Kidney (tissue), 14 donors: ENCODE results near the gene ARHGEF11. TPM values are rescaled to one million over a fixed set of nuclear protein-coding genes. Genes with fewer than 3 reads are reported as not detected.
"Not testable (repeated sequence)": the region's sequence is repeated elsewhere in the genome, so short reads cannot be mapped to it uniquely, and the experiment has no call there.

Source experiments
- DNase-seq, 5 donors: peaks; one replicate each; pipeline ENCODE4 v3.0.0-alpha.2; 2013 to 2020
- FAIRE-seq: peaks from 2 replicates; lab custom pipeline; 2012; peaks lifted over from hg19 to GRCh38; lab: Jason Lieb, UNC
- H3K27ac ChIP-seq, 2 donors: one replicate each; pipeline ENCODE4 v1.7.0; 2013; ENCODE audit warnings: low read depth in 2 of 2, low read length in 2 of 2, inconsistent platforms in 1 of 2
- H3K27me3 ChIP-seq: one replicate; pipeline ENCODE4 v1.7.1; 2013; ENCODE audit warnings: low read length, inconsistent platforms; ENCODE audit not compliant: control insufficient read depth, insufficient read depth
- H3K36me3 ChIP-seq, 3 donors: one replicate each; pipeline versions ENCODE4 v1.7.0 to v1.7.1; 2013; ENCODE audit warnings: low read length in 3 of 3, control low read depth in 1 of 3, inconsistent platforms in 1 of 3; ENCODE audit not compliant: insufficient read depth in 3 of 3, control insufficient read depth in 2 of 3
- H3K4me1 ChIP-seq, 3 donors: one replicate each; pipeline versions ENCODE4 v1.7.0 to v1.7.1; 2013; ENCODE audit warnings: low read length in 3 of 3, inconsistent platforms in 1 of 3, low read depth in 1 of 3; ENCODE audit not compliant: control insufficient read depth in 2 of 3, insufficient read depth in 2 of 3
- H3K4me3 ChIP-seq, 3 donors: one replicate each; pipeline versions ENCODE4 v1.7.0 to v1.8.1; 2013; ENCODE audit warnings: low read length in 3 of 3, control low read depth in 1 of 3, inconsistent platforms in 1 of 3
- H3K9ac ChIP-seq, 3 donors: one replicate each; pipeline versions ENCODE4 v1.7.0 to v1.7.1; 2013; ENCODE audit warnings: low read length in 3 of 3, control low read depth in 1 of 3, inconsistent platforms in 1 of 3
- H3K9me3 ChIP-seq, 3 donors: one replicate each; pipeline versions ENCODE4 v1.7.0 to v1.7.1; 2013; ENCODE audit warnings: low read length in 3 of 3, control low read depth in 1 of 3, inconsistent platforms in 1 of 3; ENCODE audit not compliant: control insufficient read depth in 2 of 3, insufficient read depth in 1 of 3
- intact Hi-C: fragments of 100-400 bp; cut with DNase I; formaldehyde crosslinking; loops from one replicate; pipeline ENCODE4 v1.11.1; 2022
- polyA plus RNA-seq: library from polyadenylated mRNA; stranded (reverse); fragments of 350-450 nt; fragmentation: Illumina TruSeq; extraction: RNeasy Lipid Tissue Mini Kit (QIAGEN cat#74804); gene quantifications from one replicate; pipeline ENCODE4 v1.2.3, GENCODE V29; 2014; ENCODE audit warnings: low read depth, low replicate concordance; ENCODE audit not compliant: insufficient read depth
- total RNA-seq: library from RNA; stranded (reverse); fragmentation: NEBNext Ultra II Directional; extraction: Animal tissue kit (Norgen Biotek cat#: 25700); gene quantifications from one replicate; pipeline ENCODE4 v1.2.1, GENCODE V29; 2021
- TF ChIP-seq, protein P1 (sequence below): IDR thresholded peaks from 3 replicates; pipeline ENCODE4 v1.5.1; 2012; ENCODE audit warnings: mild to moderate bottlenecking, moderate library complexity, borderline replicate concordance; ENCODE audit not compliant: insufficient read depth; ENCODE audit errors: extremely low read depth
- donor health status: control.
- donor health status: control.
- donor health status: control.
- donor health status: control.
- donor health status: control.
- donor health status: DM: yes; HTN: yes; CAD: no.
- donor health status: Normal renal cell carcinoma (clear cell type).

The ARHGEF11 gene
- total and polyA plus RNA-seq, 2 donors from 2014 or later: 8.8 to 36.4 TPM

DNA sequence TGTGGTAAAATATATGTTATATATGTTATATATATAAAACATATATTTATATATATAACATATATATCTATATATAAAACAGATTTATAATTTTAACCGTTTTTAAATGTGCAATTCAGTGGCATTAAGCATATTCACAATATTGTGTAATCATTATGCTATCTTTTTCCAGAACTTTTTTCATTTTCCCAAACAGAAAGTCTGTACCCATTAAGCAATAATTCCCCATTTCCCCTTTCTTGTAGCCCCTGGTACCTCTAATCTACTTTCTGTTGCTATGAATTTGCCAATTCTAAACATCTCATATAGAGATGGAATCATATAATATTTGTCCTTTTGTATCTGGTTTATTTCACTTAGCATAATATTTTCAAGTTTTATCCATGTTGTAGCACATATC is 10.7 kb upstream of the ARHGEF11 start:
- Histone ChIP-seq H3K4me3 (no peak overlapping the region), H3K36me3 (no peaks in the 10 kb centered on the region), H3K4me1 (no peaks in the 10 kb centered on the region), H3K9ac (no peak overlapping the region), H3K9me3 (peaks cover 0 to 10% (median 0%) of the 10 kb centered on the region in 3 donors), H3K27ac (no peak overlapping the region), H3K27me3 (no peaks in the 10 kb centered on the region)
- TF ChIP-seq, protein P1, sequence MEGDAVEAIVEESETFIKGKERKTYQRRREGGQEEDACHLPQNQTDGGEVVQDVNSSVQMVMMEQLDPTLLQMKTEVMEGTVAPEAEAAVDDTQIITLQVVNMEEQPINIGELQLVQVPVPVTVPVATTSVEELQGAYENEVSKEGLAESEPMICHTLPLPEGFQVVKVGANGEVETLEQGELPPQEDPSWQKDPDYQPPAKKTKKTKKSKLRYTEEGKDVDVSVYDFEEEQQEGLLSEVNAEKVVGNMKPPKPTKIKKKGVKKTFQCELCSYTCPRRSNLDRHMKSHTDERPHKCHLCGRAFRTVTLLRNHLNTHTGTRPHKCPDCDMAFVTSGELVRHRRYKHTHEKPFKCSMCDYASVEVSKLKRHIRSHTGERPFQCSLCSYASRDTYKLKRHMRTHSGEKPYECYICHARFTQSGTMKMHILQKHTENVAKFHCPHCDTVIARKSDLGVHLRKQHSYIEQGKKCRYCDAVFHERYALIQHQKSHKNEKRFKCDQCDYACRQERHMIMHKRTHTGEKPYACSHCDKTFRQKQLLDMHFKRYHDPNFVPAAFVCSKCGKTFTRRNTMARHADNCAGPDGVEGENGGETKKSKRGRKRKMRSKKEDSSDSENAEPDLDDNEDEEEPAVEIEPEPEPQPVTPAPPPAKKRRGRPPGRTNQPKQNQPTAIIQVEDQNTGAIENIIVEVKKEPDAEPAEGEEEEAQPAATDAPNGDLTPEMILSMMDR: no peak
- intact Hi-C loops: no loop called here
- FAIRE-seq: no peak
- no peak for DNase-seq

DNA sequence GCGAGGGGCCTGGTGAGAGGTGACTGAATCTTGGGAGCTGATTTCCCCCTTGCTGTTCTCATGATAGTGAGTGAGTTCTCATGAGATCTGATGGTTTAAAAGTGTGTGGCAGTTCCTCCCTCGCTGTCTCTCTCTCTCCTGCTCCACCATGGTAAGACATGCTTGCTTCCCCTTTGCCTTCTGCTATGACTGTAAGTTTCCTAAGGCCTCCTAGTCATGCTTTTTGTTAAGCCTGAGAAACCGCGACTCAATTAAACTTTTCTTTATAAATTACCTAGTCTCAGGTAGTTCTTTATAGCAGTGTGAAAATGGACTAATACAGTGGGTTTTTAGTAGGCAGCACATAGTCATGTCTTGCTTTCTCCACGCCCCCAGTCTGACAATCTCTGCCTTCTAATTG is 10.2 kb upstream of the ARHGEF11 start:
- H3K4me1 ChIP-seq, H3K9me3 ChIP-seq, DNase-seq, intact Hi-C loops, H3K36me3 ChIP-seq, H3K27me3 ChIP-seq, H3K4me3 ChIP-seq, FAIRE-seq, H3K9ac ChIP-seq, H3K27ac ChIP-seq: not testable (repeated sequence)

DNA sequence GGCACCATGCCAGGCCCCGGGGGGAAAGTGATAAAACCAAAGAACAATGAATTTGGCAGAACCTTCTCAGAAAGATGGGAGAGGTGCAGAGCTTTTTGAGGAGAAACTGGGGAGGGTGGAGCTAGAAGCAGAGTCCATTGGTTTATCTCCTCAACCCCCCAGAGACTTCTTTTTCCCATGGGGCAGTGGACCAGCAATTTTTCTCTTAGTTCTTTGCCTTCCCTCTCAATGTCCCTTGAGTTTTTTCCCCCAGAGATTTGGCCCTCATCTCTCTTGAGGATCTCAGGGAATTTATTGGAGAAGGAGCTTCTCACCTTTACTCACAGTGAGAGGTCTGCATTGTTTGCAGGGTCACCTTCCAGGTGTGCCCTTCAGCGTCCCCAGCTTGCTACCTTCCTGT is 5.3 kb upstream of the ARHGEF11 start:
- TF ChIP-seq, protein P1: no peak
- DNase-seq (no peak), FAIRE-seq (no peak)
- Histone ChIP-seq H3K4me1 (no peaks in the 10 kb centered on the region), H3K9ac (no peak overlapping the region), H3K9me3 (peaks cover 0 to 4% (median 0%) of the 10 kb centered on the region in 3 donors), H3K27me3 (no peaks in the 10 kb centered on the region), H3K4me3 (no peak overlapping the region), H3K36me3 (no peaks in the 10 kb centered on the region), H3K27ac (no peak overlapping the region)
- intact Hi-C loops: no loop called here

DNA sequence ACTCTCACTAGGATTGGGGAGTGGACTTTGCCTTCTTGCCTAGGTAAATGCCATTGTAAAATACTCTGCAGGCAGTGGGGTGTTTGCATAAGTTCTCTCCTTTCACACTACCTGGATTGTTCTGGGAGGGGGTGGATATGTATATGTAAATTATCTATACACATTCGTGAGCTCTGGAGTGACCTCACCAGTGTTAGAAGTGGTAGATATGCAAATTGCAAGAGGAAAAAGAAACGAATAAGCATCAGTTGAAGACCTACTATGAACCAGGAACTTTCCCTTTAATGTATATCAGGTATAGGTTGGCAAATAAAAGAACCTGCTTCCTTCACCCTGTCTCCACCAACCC is 1.5 kb upstream of the ARHGEF11 start:
- Histone ChIP-seq H3K4me3 (no peak overlapping the region), H3K4me1 (peaks cover 3 to 25% (median 11%) of the 10 kb centered on the region in 3 donors), H3K9ac (no peak overlapping the region), H3K9me3 (peaks cover 0 to under 1% (median 0%) of the 10 kb centered on the region in 3 donors), H3K27me3 (no peaks in the 10 kb centered on the region), H3K27ac (no peak overlapping the region), H3K36me3 (no peaks in the 10 kb centered on the region)
- DNase-seq (no peak), FAIRE-seq (no peak)
- intact Hi-C loops: no loop called here
- TF ChIP-seq, protein P1: no peak
